GM12864 (cell line): ENCODE measurements around the gene GATA2.

Source experiments
- DNase-seq: peaks from one replicate; pipeline ENCODE4 v3.0.0-alpha.2; 2011; ENCODE audit warnings: low read depth
- H3K4me3 ChIP-seq: 2 replicates; pipeline ENCODE4 v1.5.1; 2011; ENCODE audit warnings: mild to moderate bottlenecking, low read depth, low read length, control low read depth
- CTCF ChIP-seq: IDR thresholded peaks from 2 replicates; pipeline ENCODE4 v1.5.1; 2011; ENCODE audit warnings: low read depth, mild to moderate bottlenecking, moderate library complexity, low read length, control low read depth, inconsistent platforms; ENCODE audit errors: missing control alignments

Gene GATA2

GRCh38 chr3:128480717-128481437, 12.1 kb downstream of the GATA2 start:
- no peak overlapping the region for H3K4me3 ChIP-seq
- TF ChIP-seq CTCF: no peak

GRCh38 chr3:128480278-128480677, 12.7 kb downstream of the GATA2 start:
- TF ChIP-seq CTCF: no peak
- H3K4me3 ChIP-seq: no peak overlapping the region

More at GRCh38 chr3:128480717-128481437, 12.1 kb downstream of the GATA2 start:
- no peak for DNase-seq

GRCh38 chr3:128479558-128480086, 13.4 kb downstream of the GATA2 start:
- no peak overlapping the region for H3K4me3 ChIP-seq
- DNase-seq: no peak
- TF ChIP-seq CTCF: no peak

More at GRCh38 chr3:128480278-128480677, 12.7 kb downstream of the GATA2 start:
- DNase-seq: no peak

- no peak for TF ChIP-seq CTCF
- H3K4me3 ChIP-seq: no peak overlapping the region
- DNase-seq: no peak
Observed at GRCh38 chr3:128478576-128479506, 14.2 kb downstream of the GATA2 start.

- H3K4me3 ChIP-seq: no peak overlapping the region
- no peak for DNase-seq
- TF ChIP-seq CTCF: no peak
Observed at GRCh38 chr3:128476659-128477058, 16.3 kb downstream of the GATA2 start.

GRCh38 chr3:128475355-128475754, 17.6 kb downstream of the GATA2 start:
- no peak for TF ChIP-seq CTCF
- DNase-seq: no peak
- no peak overlapping the region for H3K4me3 ChIP-seq
